Measurements from ENCODE around the gene PALM2AKAP2.

DNA sequence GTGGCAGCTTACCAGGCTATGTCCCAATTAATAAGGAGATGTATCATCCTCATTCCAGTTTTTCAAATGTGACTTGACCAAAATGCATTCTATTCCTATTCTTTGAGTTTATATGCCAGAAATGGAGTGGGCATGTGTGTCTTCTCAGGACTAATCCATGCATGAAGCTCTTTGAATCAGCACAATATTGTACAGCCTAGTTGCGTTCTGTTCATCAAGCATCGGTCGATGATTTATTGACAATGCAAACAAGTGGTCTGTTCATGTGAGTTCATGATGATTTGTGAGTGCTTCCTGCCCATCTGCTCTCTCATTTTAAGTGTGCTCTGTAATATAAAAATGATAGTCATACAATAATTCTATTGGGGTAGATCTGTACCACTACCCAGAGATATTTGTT lies 48.3 kb downstream of the PALM2AKAP2 start:
- TF ChIP-seq FOXM1 (IDR thresholded peaks at IDR 0.05; ENCODE audit: borderline replicate concordance) (no peak), ARNT (IDR thresholded peaks at IDR 0.05) (no peak), BHLHE40 (IDR thresholded peaks at IDR 0.05; ENCODE audit: borderline replicate concordance) (no peak), SP1 (IDR thresholded peaks at IDR 0.05) (no peak)
